Measurements from ENCODE around the gene PLAC9. TPM values are rescaled to one million over a fixed set of nuclear protein-coding genes. Genes with fewer than 3 reads are reported as not detected.

PLAC9 gene
- total and polyA plus RNA-seq, 2 experiments from 2014 or later, result 1.1 to 11.0 TPM

- H3K27ac Mint-ChIP-seq, result no peak overlapping the region
- TF ChIP-seq, protein P1, sequence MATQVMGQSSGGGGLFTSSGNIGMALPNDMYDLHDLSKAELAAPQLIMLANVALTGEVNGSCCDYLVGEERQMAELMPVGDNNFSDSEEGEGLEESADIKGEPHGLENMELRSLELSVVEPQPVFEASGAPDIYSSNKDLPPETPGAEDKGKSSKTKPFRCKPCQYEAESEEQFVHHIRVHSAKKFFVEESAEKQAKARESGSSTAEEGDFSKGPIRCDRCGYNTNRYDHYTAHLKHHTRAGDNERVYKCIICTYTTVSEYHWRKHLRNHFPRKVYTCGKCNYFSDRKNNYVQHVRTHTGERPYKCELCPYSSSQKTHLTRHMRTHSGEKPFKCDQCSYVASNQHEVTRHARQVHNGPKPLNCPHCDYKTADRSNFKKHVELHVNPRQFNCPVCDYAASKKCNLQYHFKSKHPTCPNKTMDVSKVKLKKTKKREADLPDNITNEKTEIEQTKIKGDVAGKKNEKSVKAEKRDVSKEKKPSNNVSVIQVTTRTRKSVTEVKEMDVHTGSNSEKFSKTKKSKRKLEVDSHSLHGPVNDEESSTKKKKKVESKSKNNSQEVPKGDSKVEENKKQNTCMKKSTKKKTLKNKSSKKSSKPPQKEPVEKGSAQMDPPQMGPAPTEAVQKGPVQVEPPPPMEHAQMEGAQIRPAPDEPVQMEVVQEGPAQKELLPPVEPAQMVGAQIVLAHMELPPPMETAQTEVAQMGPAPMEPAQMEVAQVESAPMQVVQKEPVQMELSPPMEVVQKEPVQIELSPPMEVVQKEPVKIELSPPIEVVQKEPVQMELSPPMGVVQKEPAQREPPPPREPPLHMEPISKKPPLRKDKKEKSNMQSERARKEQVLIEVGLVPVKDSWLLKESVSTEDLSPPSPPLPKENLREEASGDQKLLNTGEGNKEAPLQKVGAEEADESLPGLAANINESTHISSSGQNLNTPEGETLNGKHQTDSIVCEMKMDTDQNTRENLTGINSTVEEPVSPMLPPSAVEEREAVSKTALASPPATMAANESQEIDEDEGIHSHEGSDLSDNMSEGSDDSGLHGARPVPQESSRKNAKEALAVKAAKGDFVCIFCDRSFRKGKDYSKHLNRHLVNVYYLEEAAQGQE (IDR thresholded peaks at IDR 0.05; ENCODE audit: unreplicated experiment), result no peak
- TF ChIP-seq ETS1 (IDR thresholded peaks at IDR 0.05), result no peak
- TF ChIP-seq EZH2 (IDR thresholded peaks at IDR 0.05; ENCODE audit: low read depth, unreplicated experiment), result no peak
- no peak for TF ChIP-seq CTCF (conservative IDR thresholded peaks at IDR 0.05; ENCODE audit: low read depth in 2 of 2)
- no peak for TF ChIP-seq POLR2AphosphoS5 (IDR thresholded peaks at IDR 0.05; ENCODE audit: low read depth)
- TF ChIP-seq CREB1 (CRISPR knock-in tag; IDR thresholded peaks at IDR 0.05; ENCODE audit: low read depth), result no peak
- no peak for TF ChIP-seq ZNF331 (CRISPR knock-in tag; IDR thresholded peaks at IDR 0.05; ENCODE audit: low read depth)
- TF ChIP-seq NANOG (IDR thresholded peaks at IDR 0.05; ENCODE audit: borderline replicate concordance), result no peak
- TF ChIP-seq STAT1 (IDR thresholded peaks at IDR 0.05; ENCODE audit: unreplicated experiment), result no peak
- TF ChIP-seq ZNF114 (CRISPR knock-in tag; IDR thresholded peaks at IDR 0.05), result no peak
- TF ChIP-seq JUNB (IDR thresholded peaks at IDR 0.05; ENCODE audit: unreplicated experiment), result no peak
- no peak for TF ChIP-seq EZH2phosphoT487 (IDR thresholded peaks at IDR 0.05; ENCODE audit: unreplicated experiment)
- TF ChIP-seq, protein P2, sequence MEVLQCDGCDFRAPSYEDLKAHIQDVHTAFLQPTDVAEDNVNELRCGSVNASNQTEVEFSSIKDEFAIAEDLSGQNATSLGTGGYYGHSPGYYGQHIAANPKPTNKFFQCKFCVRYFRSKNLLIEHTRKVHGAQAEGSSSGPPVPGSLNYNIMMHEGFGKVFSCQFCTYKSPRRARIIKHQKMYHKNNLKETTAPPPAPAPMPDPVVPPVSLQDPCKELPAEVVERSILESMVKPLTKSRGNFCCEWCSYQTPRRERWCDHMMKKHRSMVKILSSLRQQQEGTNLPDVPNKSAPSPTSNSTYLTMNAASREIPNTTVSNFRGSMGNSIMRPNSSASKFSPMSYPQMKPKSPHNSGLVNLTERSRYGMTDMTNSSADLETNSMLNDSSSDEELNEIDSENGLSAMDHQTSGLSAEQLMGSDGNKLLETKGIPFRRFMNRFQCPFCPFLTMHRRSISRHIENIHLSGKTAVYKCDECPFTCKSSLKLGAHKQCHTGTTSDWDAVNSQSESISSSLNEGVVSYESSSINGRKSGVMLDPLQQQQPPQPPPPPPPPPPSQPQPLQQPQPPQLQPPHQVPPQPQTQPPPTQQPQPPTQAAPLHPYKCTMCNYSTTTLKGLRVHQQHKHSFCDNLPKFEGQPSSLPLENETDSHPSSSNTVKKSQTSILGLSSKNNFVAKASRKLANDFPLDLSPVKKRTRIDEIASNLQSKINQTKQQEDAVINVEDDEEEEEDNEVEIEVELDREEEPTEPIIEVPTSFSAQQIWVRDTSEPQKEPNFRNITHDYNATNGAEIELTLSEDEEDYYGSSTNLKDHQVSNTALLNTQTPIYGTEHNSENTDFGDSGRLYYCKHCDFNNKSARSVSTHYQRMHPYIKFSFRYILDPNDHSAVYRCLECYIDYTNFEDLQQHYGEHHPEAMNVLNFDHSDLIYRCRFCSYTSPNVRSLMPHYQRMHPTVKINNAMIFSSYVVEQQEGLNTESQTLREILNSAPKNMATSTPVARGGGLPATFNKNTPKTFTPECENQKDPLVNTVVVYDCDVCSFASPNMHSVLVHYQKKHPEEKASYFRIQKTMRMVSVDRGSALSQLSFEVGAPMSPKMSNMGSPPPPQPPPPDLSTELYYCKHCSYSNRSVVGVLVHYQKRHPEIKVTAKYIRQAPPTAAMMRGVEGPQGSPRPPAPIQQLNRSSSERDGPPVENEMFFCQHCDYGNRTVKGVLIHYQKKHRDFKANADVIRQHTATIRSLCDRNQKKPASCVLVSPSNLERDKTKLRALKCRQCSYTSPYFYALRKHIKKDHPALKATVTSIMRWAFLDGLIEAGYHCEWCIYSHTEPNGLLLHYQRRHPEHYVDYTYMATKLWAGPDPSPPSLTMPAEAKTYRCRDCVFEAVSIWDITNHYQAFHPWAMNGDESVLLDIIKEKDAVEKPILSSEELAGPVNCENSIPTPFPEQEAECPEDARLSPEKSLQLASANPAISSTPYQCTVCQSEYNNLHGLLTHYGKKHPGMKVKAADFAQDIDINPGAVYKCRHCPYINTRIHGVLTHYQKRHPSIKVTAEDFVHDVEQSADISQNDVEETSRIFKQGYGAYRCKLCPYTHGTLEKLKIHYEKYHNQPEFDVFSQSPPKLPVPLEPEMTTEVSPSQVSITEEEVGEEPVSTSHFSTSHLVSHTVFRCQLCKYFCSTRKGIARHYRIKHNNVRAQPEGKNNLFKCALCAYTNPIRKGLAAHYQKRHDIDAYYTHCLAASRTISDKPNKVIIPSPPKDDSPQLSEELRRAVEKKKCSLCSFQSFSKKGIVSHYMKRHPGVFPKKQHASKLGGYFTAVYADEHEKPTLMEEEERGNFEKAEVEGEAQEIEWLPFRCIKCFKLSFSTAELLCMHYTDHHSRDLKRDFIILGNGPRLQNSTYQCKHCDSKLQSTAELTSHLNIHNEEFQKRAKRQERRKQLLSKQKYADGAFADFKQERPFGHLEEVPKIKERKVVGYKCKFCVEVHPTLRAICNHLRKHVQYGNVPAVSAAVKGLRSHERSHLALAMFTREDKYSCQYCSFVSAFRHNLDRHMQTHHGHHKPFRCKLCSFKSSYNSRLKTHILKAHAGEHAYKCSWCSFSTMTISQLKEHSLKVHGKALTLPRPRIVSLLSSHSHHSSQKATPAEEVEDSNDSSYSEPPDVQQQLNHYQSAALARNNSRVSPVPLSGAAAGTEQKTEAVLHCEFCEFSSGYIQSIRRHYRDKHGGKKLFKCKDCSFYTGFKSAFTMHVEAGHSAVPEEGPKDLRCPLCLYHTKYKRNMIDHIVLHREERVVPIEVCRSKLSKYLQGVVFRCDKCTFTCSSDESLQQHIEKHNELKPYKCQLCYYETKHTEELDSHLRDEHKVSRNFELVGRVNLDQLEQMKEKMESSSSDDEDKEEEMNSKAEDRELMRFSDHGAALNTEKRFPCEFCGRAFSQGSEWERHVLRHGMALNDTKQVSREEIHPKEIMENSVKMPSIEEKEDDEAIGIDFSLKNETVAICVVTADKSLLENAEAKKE (CRISPR knock-in tag; IDR thresholded peaks at IDR 0.05), result no peak
- H3K4me2 ChIP-seq, result no peak overlapping the region
- peak overlapping the region; percentile 64 for H2AFZ ChIP-seq
- H3K4me1 ChIP-seq (ENCODE audit: insufficient read depth), result peaks cover 41% of the 10 kb centered on the region
- peaks cover 20% of the 10 kb centered on the region for H3K9me3 Mint-ChIP-seq
- H3K36me3 Mint-ChIP-seq (ENCODE audit: low read depth), result peaks cover 18% of the 10 kb centered on the region
- ATAC-seq, result no peak
- no peaks in the 10 kb centered on the region for H3K9me2 ChIP-seq (ENCODE audit: insufficient read depth)
- no peaks in the 10 kb centered on the region for H3K27me3 ChIP-seq (ENCODE audit: insufficient read depth)
- no peaks in the 10 kb centered on the region for H3F3A ChIP-seq (replicated peaks; ENCODE audit: low read depth)
- DNase-seq (ENCODE audit: low spot score), result no peak
- no peaks in the 10 kb centered on the region for H4K20me1 ChIP-seq (replicated peaks; ENCODE audit: insufficient read depth)
- no peak overlapping the region for H3K4me3 ChIP-seq
- H3K4me3 Mint-ChIP-seq, result no peak overlapping the region
- no peaks in the 10 kb centered on the region; the same call in 1 of the 2 replicates for H3K36me3 ChIP-seq (ENCODE audit: insufficient read depth)
- peaks cover 6% of the 10 kb centered on the region for H3K27me3 Mint-ChIP-seq (ENCODE audit: insufficient read depth, low read depth, poor library complexity)
- no peaks in the 10 kb centered on the region for H3K79me2 ChIP-seq (replicated peaks; ENCODE audit: insufficient read depth)
- no peak overlapping the region for H3K27ac ChIP-seq (ENCODE audit: low read depth)
- H3K4me1 Mint-ChIP-seq, result peaks cover 36% of the 10 kb centered on the region
Observed at GRCh38 chr10:80104066-80104926, 28.2 kb upstream of the PLAC9 start.
